Activated T-helper 1 cell treated with anti-CD3 and anti-CD28 coated beads, Interleukin-12 subunit alpha, Interleukin-12 subunit beta, Interleukin-2, Interleukin-4 antibody, amounts not matched to agents 30 ng/mL and 10 ng/mL and 1 ng/mL, durations not matched to agents 14 hours and 24 hours and 36 hours (primary cell): ENCODE measurements around the gene ANKRD6. TPM values are rescaled to one million over a fixed set of nuclear protein-coding genes. Genes with fewer than 3 reads are reported as not detected.
"Not testable (repeated sequence)": the region's sequence is repeated elsewhere in the genome, so short reads cannot be mapped to it uniquely, and the experiment has no call there.

Experiments used
- DNase-seq: peaks from one replicate; pipeline ENCODE4 v3.0.0; 2021; ENCODE audit warnings: low spot score
- H3K27ac Mint-ChIP-seq: one replicate; pipeline ENCODE4 v1.8.0; 2021; ENCODE audit warnings: mild to moderate bottlenecking, mixed read lengths
- H3K27me3 Mint-ChIP-seq: one replicate; pipeline ENCODE4 v1.8.0; 2022; ENCODE audit warnings: mild to moderate bottlenecking, moderate library complexity, mixed read lengths; ENCODE audit not compliant: insufficient read depth
- H3K36me3 Mint-ChIP-seq: one replicate; pipeline ENCODE4 v1.8.0; 2021; ENCODE audit warnings: low read depth, mixed read lengths
- H3K4me1 Mint-ChIP-seq: one replicate; pipeline ENCODE4 v1.8.0; 2021; ENCODE audit warnings: low read depth, mixed read lengths
- H3K4me3 Mint-ChIP-seq: one replicate; pipeline ENCODE4 v1.8.0; 2021; ENCODE audit warnings: mild to moderate bottlenecking, moderate library complexity, mixed read lengths
- H3K9me3 Mint-ChIP-seq: one replicate; pipeline ENCODE4 v1.8.0; 2021; ENCODE audit warnings: mixed read lengths
- intact Hi-C: fragments of 100-400 bp; cut with micrococcal nuclease; formaldehyde crosslinking; loops from one replicate; pipeline ENCODE4 v1.15.1; 2024
- total RNA-seq: library from RNA; stranded (reverse); gene quantifications from 2 replicates; pipeline ENCODE4 v1.2.3, GENCODE V29; 2022

ANKRD6 gene
- total RNA-seq: 1.3 and 2.3 TPM in 2 replicates

GRCh38 chr6:89432875-89433251 lies at the start of gene ANKRD6:
Gene ANKRD6 (plus strand): TSS chr6:89433152. CDS start chr6:89566977, 133,825 bp downstream.
- Mint-ChIP-seq H3K36me3 (no peaks in the 10 kb centered on the region), H3K9me3 (no peaks in the 10 kb centered on the region), H3K27me3 (peaks cover 32% of the 10 kb centered on the region), H3K27ac (peak within 1 kb of the TSS; percentile 70), H3K4me1 (peaks cover 18% of the 10 kb centered on the region), H3K4me3 (peak within 1 kb of the TSS; percentile 87)
- DNase-seq: peak; percentile 80
- intact Hi-C loops: loop anchor here (1.0 to 10.0 kb wide), 7 partner anchors 22 to 1152 kb away; partner anchors contain the start of genes LYRM2 and MAP3K7

GRCh38 chr6:89385156-89385667 lies 47.7 kb upstream of the ANKRD6 start:
- no peak overlapping the region for H3K4me3 Mint-ChIP-seq
- H3K27ac Mint-ChIP-seq: no peak overlapping the region
- peaks cover 13% of the 10 kb centered on the region for H3K4me1 Mint-ChIP-seq
- no peak for DNase-seq
- peaks cover 8% of the 10 kb centered on the region for H3K36me3 Mint-ChIP-seq
- H3K9me3 Mint-ChIP-seq: no peaks in the 10 kb centered on the region
- intact Hi-C loops: no loop called here
- H3K27me3 Mint-ChIP-seq: no peaks in the 10 kb centered on the region

- Mint-ChIP-seq H3K27ac (no peak overlapping the region), H3K27me3 (no peaks in the 10 kb centered on the region), H3K36me3 (peaks cover 7% of the 10 kb centered on the region), H3K9me3 (no peaks in the 10 kb centered on the region), H3K4me3 (no peak overlapping the region), H3K4me1 (peaks cover 13% of the 10 kb centered on the region)
- intact Hi-C loops: no loop called here
- no peak for DNase-seq
Observed at GRCh38 chr6:89385846-89386245, 47.1 kb upstream of the ANKRD6 start.

- Mint-ChIP-seq H3K4me3 (no peak overlapping the region), H3K36me3 (peaks cover 7% of the 10 kb centered on the region), H3K4me1 (peaks cover 8% of the 10 kb centered on the region), H3K27ac (no peak overlapping the region), H3K27me3 (no peaks in the 10 kb centered on the region), H3K9me3 (no peaks in the 10 kb centered on the region)
- no peak for DNase-seq
- intact Hi-C loops: no loop called here
Observed at GRCh38 chr6:89386917-89387491, 45.9 kb upstream of the ANKRD6 start.

- Mint-ChIP-seq H3K27ac (no peak overlapping the region), H3K4me3 (no peak overlapping the region), H3K27me3 (no peaks in the 10 kb centered on the region), H3K9me3 (no peaks in the 10 kb centered on the region), H3K36me3 (peaks cover 7% of the 10 kb centered on the region), H3K4me1 (peaks cover 8% of the 10 kb centered on the region)
- DNase-seq: no peak
- intact Hi-C loops: no loop called here
Observed at GRCh38 chr6:89387516-89388201, 45.3 kb upstream of the ANKRD6 start.

- Mint-ChIP-seq H3K9me3 (peaks cover 9% of the 10 kb centered on the region), H3K36me3 (peaks cover 7% of the 10 kb centered on the region), H3K4me1 (peaks cover 14% of the 10 kb centered on the region), H3K4me3 (no peak overlapping the region), H3K27ac (no peak overlapping the region), H3K27me3 (no peaks in the 10 kb centered on the region)
- no peak for DNase-seq
- intact Hi-C loops: no loop called here
Observed at GRCh38 chr6:89388846-89389245, 44.1 kb upstream of the ANKRD6 start.

- Mint-ChIP-seq H3K36me3 (peaks cover 3% of the 10 kb centered on the region), H3K4me3 (no peak overlapping the region), H3K27ac (no peak overlapping the region), H3K27me3 (peaks cover 2% of the 10 kb centered on the region), H3K4me1 (peaks cover 5% of the 10 kb centered on the region), H3K9me3 (peaks cover 11% of the 10 kb centered on the region)
- intact Hi-C loops: no loop called here
- DNase-seq: no peak
Observed at GRCh38 chr6:89392823-89393222, 40.1 kb upstream of the ANKRD6 start.

GRCh38 chr6:89393659-89394058 lies 39.3 kb upstream of the ANKRD6 start:
- H3K9me3 Mint-ChIP-seq: peaks cover 11% of the 10 kb centered on the region
- intact Hi-C loops: no loop called here
- no peak for DNase-seq
- H3K27me3 Mint-ChIP-seq: peaks cover 2% of the 10 kb centered on the region
- peaks cover 3% of the 10 kb centered on the region for H3K36me3 Mint-ChIP-seq
- H3K4me1 Mint-ChIP-seq: peaks cover 5% of the 10 kb centered on the region
- no peak overlapping the region for H3K4me3 Mint-ChIP-seq
- no peak overlapping the region for H3K27ac Mint-ChIP-seq

- H3K36me3 Mint-ChIP-seq, H3K4me1 Mint-ChIP-seq, H3K27me3 Mint-ChIP-seq, H3K4me3 Mint-ChIP-seq, intact Hi-C loops, DNase-seq, H3K27ac Mint-ChIP-seq: not testable (repeated sequence)
- H3K9me3 Mint-ChIP-seq: peaks cover 11% of the 10 kb centered on the region
Observed at GRCh38 chr6:89397884-89398283, 35.1 kb upstream of the ANKRD6 start.

GRCh38 chr6:89398762-89399525 lies 34.0 kb upstream of the ANKRD6 start:
- Mint-ChIP-seq H3K4me3 (no peak overlapping the region), H3K4me1 (no peaks in the 10 kb centered on the region), H3K9me3 (peaks cover 1% of the 10 kb centered on the region), H3K27me3 (peaks cover 2% of the 10 kb centered on the region), H3K27ac (no peak overlapping the region), H3K36me3 (no peaks in the 10 kb centered on the region)
- intact Hi-C loops: no loop called here
- no peak for DNase-seq

- intact Hi-C loops: no loop called here
- no peaks in the 10 kb centered on the region for H3K27me3 Mint-ChIP-seq
- H3K4me1 Mint-ChIP-seq: no peaks in the 10 kb centered on the region
- no peaks in the 10 kb centered on the region for H3K36me3 Mint-ChIP-seq
- H3K9me3 Mint-ChIP-seq: no peaks in the 10 kb centered on the region
- H3K27ac Mint-ChIP-seq: no peak overlapping the region
- no peak for DNase-seq
- H3K4me3 Mint-ChIP-seq: no peak overlapping the region
Observed at GRCh38 chr6:89400050-89400449, 32.9 kb upstream of the ANKRD6 start.

- H3K36me3 Mint-ChIP-seq: no peaks in the 10 kb centered on the region
- no peak for DNase-seq
- H3K9me3 Mint-ChIP-seq: no peaks in the 10 kb centered on the region
- intact Hi-C loops: no loop called here
- no peak overlapping the region for H3K27ac Mint-ChIP-seq
- H3K4me3 Mint-ChIP-seq: no peak overlapping the region
- H3K4me1 Mint-ChIP-seq: peaks cover under 1% of the 10 kb centered on the region
- H3K27me3 Mint-ChIP-seq: no peaks in the 10 kb centered on the region
Observed at GRCh38 chr6:89400912-89401399, 32.0 kb upstream of the ANKRD6 start.

- H3K9me3 Mint-ChIP-seq: no peaks in the 10 kb centered on the region
- H3K4me1 Mint-ChIP-seq: peaks cover 9% of the 10 kb centered on the region
- no peak overlapping the region for H3K27ac Mint-ChIP-seq
- intact Hi-C loops: no loop called here
- H3K4me3 Mint-ChIP-seq: no peak overlapping the region
- DNase-seq: no peak
- H3K27me3 Mint-ChIP-seq: no peaks in the 10 kb centered on the region
- no peaks in the 10 kb centered on the region for H3K36me3 Mint-ChIP-seq
Observed at GRCh38 chr6:89402776-89403175, 30.2 kb upstream of the ANKRD6 start.
